Peyer's patch (tissue), 4 donors: ENCODE results near the gene EFNA4. TPM values are rescaled to one million over a fixed set of nuclear protein-coding genes. Genes with fewer than 3 reads are reported as not detected.

Experiments used
- DNase-seq, 3 donors: peaks; one replicate each; pipeline ENCODE4 v3.0.0-alpha.2; 2017 to 2019
- H3K27ac ChIP-seq, 4 donors: fragments of 200-600 bp; sonication (generic); one replicate each; pipeline ENCODE4 v1.5.1; 2016 to 2019
- H3K27me3 ChIP-seq, 2 donors: fragments of 200-600 bp; sonication (generic); one replicate each; pipeline ENCODE4 v1.5.1; 2019
- H3K36me3 ChIP-seq, 3 donors: fragments of 200-600 bp; sonication (generic); one replicate each; pipeline ENCODE4 v1.5.1; 2016 to 2019
- H3K4me1 ChIP-seq, 4 donors: fragments of 200-600 bp; sonication (generic); one replicate each; pipeline ENCODE4 v1.5.1; 2016 to 2019
- H3K4me3 ChIP-seq, 4 donors: fragments of 200-600 bp; sonication (generic); 1 replicate in 3 of 4; 2 replicates in 1 of 4; pipeline ENCODE4 v1.5.1; 2016 to 2019; ENCODE audit warnings: mild to moderate bottlenecking in 1 of 4
- H3K9me3 ChIP-seq, 4 donors: fragments of 200-600 bp; sonication (generic); one replicate each; pipeline ENCODE4 v1.5.1; 2016 to 2019; ENCODE audit warnings: mild to moderate bottlenecking in 1 of 4
- CTCF ChIP-seq, 6 experiments: fragments of 450-650 bp in 4 of 6; fragments of 200-600 bp in 2 of 6; sonication (generic) in 1 of 6; IDR thresholded peaks; one replicate each; pipeline ENCODE4 v1.5.1; 2017 to 2019; ENCODE audit warnings: antibody characterized with exemption in 6 of 6, mild to moderate bottlenecking in 3 of 6, moderate library complexity in 1 of 6
- POLR2A ChIP-seq, 2 donors: fragments of 450-650 bp; IDR thresholded peaks; one replicate each; pipeline ENCODE4 v1.5.1; 2017; ENCODE audit warnings: antibody characterized with exemption in 2 of 2, mild to moderate bottlenecking in 2 of 2, moderate library complexity in 2 of 2
- total RNA-seq, 4 donors: library from RNA; depleted of rRNA; stranded (reverse); fragments of >200 nt; gene quantifications; one replicate each; pipeline ENCODE4 v1.1.0, GENCODE V29; 2016

Gene EFNA4
- total RNA-seq, 4 donors from 2014 or later, result 2.5 to 39.6 (median 18.2) TPM

- H3K27me3 ChIP-seq, result no peaks in the 10 kb centered on the region
Measured at GRCh38 chr1:155106862-155107261, 43.3 kb downstream of the EFNA4 start.

GRCh38 chr1:155107309-155108264 lies 44.0 kb downstream of the EFNA4 start:
- H3K4me1 ChIP-seq, result peaks cover 0 to 4% (median 0%) of the 10 kb centered on the region in 4 donors
- H3K27ac ChIP-seq, result peak overlapping the region in 3 of 4 donors; percentile 57 to 93 (median 89)
- DNase-seq, result peak in 2 of 3 donors; percentile 57 to 77
- no peak overlapping the region for H3K4me3 ChIP-seq
- no peaks in the 10 kb centered on the region for H3K36me3 ChIP-seq
- TF ChIP-seq POLR2A (IDR thresholded peaks at IDR 0.05) (peak; percentile 10 to 54), CTCF (IDR thresholded peaks at IDR 0.05) (peak in 3 of 6 experiments; percentile 11 to 36 (median 14))
- H3K9me3 ChIP-seq, result no peaks in the 10 kb centered on the region
- H3K27me3 ChIP-seq, result no peaks in the 10 kb centered on the region

More at GRCh38 chr1:155106862-155107261, 43.3 kb downstream of the EFNA4 start:
- TF ChIP-seq POLR2A (IDR thresholded peaks at IDR 0.05) (no peak), CTCF (IDR thresholded peaks at IDR 0.05) (no peak)
- peak overlapping the region in 2 of 4 donors; percentile 89 to 93 for H3K27ac ChIP-seq
- peaks cover 0 to 11% (median 0%) of the 10 kb centered on the region in 4 donors for H3K4me1 ChIP-seq
- no peak overlapping the region for H3K4me3 ChIP-seq
- H3K9me3 ChIP-seq, result no peaks in the 10 kb centered on the region
- H3K36me3 ChIP-seq, result no peaks in the 10 kb centered on the region
- DNase-seq, result peak in 1 of 3 donors; percentile 49

GRCh38 chr1:155108296-155108695 lies 44.8 kb downstream of the EFNA4 start:
- H3K27ac ChIP-seq, result peak overlapping the region in 3 of 4 donors; percentile 20 to 93 (median 89)
- no peak overlapping the region for H3K4me3 ChIP-seq
- no peak for TF ChIP-seq CTCF (IDR thresholded peaks at IDR 0.05)
- no peak for TF ChIP-seq POLR2A (IDR thresholded peaks at IDR 0.05)
- no peaks in the 10 kb centered on the region for H3K27me3 ChIP-seq
- no peak for DNase-seq
- no peaks in the 10 kb centered on the region for H3K4me1 ChIP-seq
- no peaks in the 10 kb centered on the region for H3K9me3 ChIP-seq
- H3K36me3 ChIP-seq, result no peaks in the 10 kb centered on the region

DNA sequence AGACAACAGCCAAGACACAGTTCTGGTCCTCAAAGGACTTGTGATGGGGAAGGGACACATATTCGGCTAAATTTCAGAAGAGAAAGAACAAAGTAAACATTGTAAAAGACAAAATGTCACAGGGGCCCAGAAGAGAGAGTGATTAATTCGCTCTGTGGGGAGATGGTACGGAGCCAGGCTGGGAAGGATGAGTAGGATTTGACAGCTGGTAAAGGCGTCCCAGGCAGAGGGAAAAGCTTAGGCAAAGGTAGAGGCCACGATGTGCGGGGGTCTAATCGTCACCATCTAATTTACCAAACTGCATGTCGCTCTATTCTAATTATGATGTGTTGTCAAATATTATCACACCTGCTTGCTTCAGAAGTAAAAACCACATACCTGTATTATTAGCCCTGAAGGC lies 46.8 kb downstream of the EFNA4 start:
- TF ChIP-seq CTCF (IDR thresholded peaks at IDR 0.05) (no peak), POLR2A (IDR thresholded peaks at IDR 0.05) (no peak)
- no peak overlapping the region for H3K4me3 ChIP-seq
- no peak for DNase-seq
- no peaks in the 10 kb centered on the region for H3K36me3 ChIP-seq
- no peaks in the 10 kb centered on the region for H3K27me3 ChIP-seq
- H3K4me1 ChIP-seq, result no peaks in the 10 kb centered on the region
- H3K9me3 ChIP-seq, result no peaks in the 10 kb centered on the region
- no peak overlapping the region for H3K27ac ChIP-seq

DNA sequence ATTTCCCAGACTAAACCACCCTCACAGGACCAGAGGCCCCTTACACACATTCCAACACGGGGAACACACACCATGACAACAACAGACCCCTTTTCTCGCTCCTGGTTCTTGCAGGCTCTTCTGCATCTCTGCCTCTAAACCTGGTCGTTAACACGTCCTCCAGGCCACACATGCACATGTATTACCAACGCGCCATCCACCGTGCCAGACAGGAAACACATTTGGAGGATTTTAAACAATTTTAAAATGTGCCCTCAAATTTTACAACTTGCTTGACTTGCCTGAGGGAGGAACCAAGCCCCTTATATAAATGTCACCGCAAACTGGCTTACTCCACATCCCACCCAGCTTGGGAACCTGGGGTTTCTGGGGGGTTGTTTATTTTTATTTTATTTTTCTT lies 47.3 kb downstream of the EFNA4 start:
- Histone ChIP-seq H3K27ac (no peak overlapping the region), H3K9me3 (no peaks in the 10 kb centered on the region), H3K27me3 (no peaks in the 10 kb centered on the region), H3K36me3 (no peaks in the 10 kb centered on the region), H3K4me3 (no peak overlapping the region), H3K4me1 (no peaks in the 10 kb centered on the region)
- TF ChIP-seq CTCF (IDR thresholded peaks at IDR 0.05) (no peak), POLR2A (IDR thresholded peaks at IDR 0.05) (no peak)
- no peak for DNase-seq
